Metanephros (tissue), 1 donor: ENCODE data around the gene SH3GLB2. TPM values are rescaled to one million over a fixed set of nuclear protein-coding genes. Genes with fewer than 3 reads are reported as not detected.

Experiments used
- total RNA-seq: library from RNA; depleted of rRNA; stranded (reverse); fragments of >200 nt; gene quantifications from one replicate; pipeline ENCODE4 v1.2.3, GENCODE V29; 2014

The SH3GLB2 gene
- total RNA-seq, result 55.9 TPM

GRCh38 chr9:129028192-129028966 lies at the start of gene SH3GLB2:
TSS of gene SH3GLB2 (minus strand) at chr9:129028331. CDS start at chr9:129028154, 177 bp downstream.

GRCh38 chr9:129036241-129036922 lies 8.3 kb upstream of the SH3GLB2 start, which contains the start of gene MIGA2:
TSS of gene MIGA2 (plus strand) at chr9:129036626. CDS start at chr9:129040595, 3,969 bp downstream.

Other genes starting within 250 kb of the SH3GLB2 start
- gene TBC1D13, start 241.1 kb downstream of the SH3GLB2 start, total RNA-seq, result 18.7 TPM
- gene ENDOG, start 209.8 kb downstream of the SH3GLB2 start, total RNA-seq, result 20.0 TPM
- 28.6 TPM for gene SPOUT1, start 198.5 kb downstream of the SH3GLB2 start, total RNA-seq
- gene KYAT1, start 146.4 kb downstream of the SH3GLB2 start, total RNA-seq, result 14.1 TPM
- gene LRRC8A, start 146.2 kb downstream of the SH3GLB2 start, total RNA-seq, result 28.1 TPM
- gene PHYHD1, start 107.3 kb downstream of the SH3GLB2 start, total RNA-seq, result 41.6 TPM
- gene DOLK, start 80.7 kb downstream of the SH3GLB2 start, total RNA-seq, result 12.2 TPM
- 48.5 TPM for gene NUP188, start 80.6 kb downstream of the SH3GLB2 start, total RNA-seq
- gene MIGA2, start 8.3 kb upstream of the SH3GLB2 start, total RNA-seq, result 28.7 TPM
- 13.5 TPM for gene DOLPP1, start 52.8 kb upstream of the SH3GLB2 start, total RNA-seq
- gene CRAT, start 82.5 kb upstream of the SH3GLB2 start, total RNA-seq, result 49.1 TPM
- gene PTPA, start 83.1 kb upstream of the SH3GLB2 start, total RNA-seq, result 83.6 TPM
- gene IER5L, start 149.9 kb upstream of the SH3GLB2 start, total RNA-seq, result 97.3 TPM